HepG2 (cell line): ENCODE measurements around the gene MOXD1. TPM values are rescaled to one million over a fixed set of nuclear protein-coding genes. Genes with fewer than 3 reads are reported as not detected.

Source experiments
- ATAC-seq: fragments of 200-7000 bp; cut with Tn5 transposase; 3 replicates; pipeline ENCODE4 v1.9.1; 2020; ENCODE audit warnings: mild to moderate bottlenecking, moderate library complexity
- BruUV-seq: library from RNA; stranded (reverse); fragments of 400-500 nt; replicated peaks from 2 replicates; lab custom pipeline; 2021; lab: Mats Ljungman, UMichigan
- CTCF ChIA-PET: fragments of 300-600 bp; formaldehyde crosslinking; extraction: SDS; loops from one replicate; lab custom pipeline; 2021; ENCODE audit warnings: low total read pairs, inconsistent platforms, low intra/inter-chr PET ratio; lab: Yijun Ruan, JAX
- POLR2A ChIA-PET: fragments of 350-600 bp; sonication (Branson Sonifier 250); formaldehyde crosslinking; loops from one replicate; lab custom pipeline; 2020; ENCODE audit warnings: antibody characterized with exemption, inconsistent platforms; lab: Yijun Ruan, JAX
- DNase-seq: peaks from one replicate; pipeline ENCODE4 v3.0.0-alpha.2; 2015; ENCODE audit warnings: low spot score
- FAIRE-seq: peaks from 3 replicates; lab custom pipeline; 2011; peaks lifted over from hg19 to GRCh38; lab: Jason Lieb, UNC
- H2AFZ ChIP-seq: one replicate; pipeline ENCODE4 v1.6.1; 2011; ENCODE audit warnings: low read length, inconsistent platforms
- H3K27ac ChIP-seq: fragments of 300-600 bp; 3 replicates; pipeline ENCODE4 v1.8.0; 2011; ENCODE audit warnings: mixed run types, mild to moderate bottlenecking, mixed read lengths, low read length, inconsistent platforms; ENCODE audit not compliant: insufficient read depth; ENCODE audit errors: extremely low read length
- H3K27me3 ChIP-seq, 2 experiments: fragments of 200-600 bp in 1 of 2; 2 replicates in 1 of 2; 3 replicates in 1 of 2; pipeline versions ENCODE4 v1.6.0 to v1.8.0; 2011; ENCODE audit warnings: low read length in 2 of 2, mild to moderate bottlenecking in 2 of 2, moderate library complexity in 2 of 2, inconsistent platforms in 1 of 2; ENCODE audit not compliant: insufficient read depth in 2 of 2, control insufficient read depth in 1 of 2
- H3K36me3 ChIP-seq, 2 experiments: fragments of 200-600 bp in 1 of 2; replicated peaks in 1 of 2; 2 replicates in 1 of 2; 3 replicates in 1 of 2; pipeline versions ENCODE4 v1.5.1 to v1.8.0; 2011; ENCODE audit warnings: low read length in 2 of 2, inconsistent platforms in 1 of 2; ENCODE audit not compliant: insufficient read depth in 2 of 2, control insufficient read depth in 1 of 2
- H3K4me1 ChIP-seq: 2 replicates; pipeline ENCODE4 v1.5.1; 2012; ENCODE audit warnings: low read length, inconsistent platforms; ENCODE audit not compliant: insufficient read depth
- H3K4me2 ChIP-seq: 2 replicates; pipeline ENCODE4 v1.6.0; 2011; ENCODE audit warnings: low read depth, low read length, inconsistent platforms
- H3K4me3 ChIP-seq, 3 experiments: fragments of 200-600 bp in 1 of 3; sonication (generic), shearing (Covaris generic) in 1 of 3; replicated peaks in 1 of 3; 2 replicates each; pipeline ENCODE4 v1.5.1; 2011 to 2016; ENCODE audit warnings: low read length in 3 of 3, inconsistent platforms in 2 of 3, low read depth in 2 of 3, mild to moderate bottlenecking in 2 of 3, control low read depth in 1 of 3, mixed read lengths in 1 of 3; ENCODE audit not compliant: insufficient read depth in 1 of 3
- H3K79me2 ChIP-seq: one replicate; pipeline ENCODE4 v1.6.1; 2011; ENCODE audit warnings: low read length, inconsistent platforms; ENCODE audit not compliant: insufficient read depth
- H3K9ac ChIP-seq: 2 replicates; pipeline ENCODE4 v1.6.0; 2011; ENCODE audit warnings: mild to moderate bottlenecking, low read depth, low read length, inconsistent platforms; ENCODE audit not compliant: insufficient read depth
- H3K9me3 ChIP-seq: 2 replicates; pipeline ENCODE4 v1.5.1; 2012; ENCODE audit warnings: mild to moderate bottlenecking, low read length
- H4K20me1 ChIP-seq: 2 replicates; pipeline ENCODE4 v1.6.0; 2011; ENCODE audit warnings: inconsistent platforms, mild to moderate bottlenecking, low read length, moderate library complexity; ENCODE audit not compliant: insufficient read depth
- ATF4 ChIP-seq, 2 experiments: fragments of 450-650 bp in 1 of 2; sonication (generic) in 1 of 2; formaldehyde crosslinking; IDR thresholded peaks; 2 replicates each; pipeline versions ENCODE4 v1.5.0 to v1.8.0; 2020 to 2022; ENCODE audit warnings: mild to moderate bottlenecking in 1 of 2, missing genetic modification reagents in 1 of 2
- ATRX ChIP-seq: sonication (generic); formaldehyde crosslinking; IDR thresholded peaks from 2 replicates; pipeline ENCODE4 v1.4.0; 2020; ENCODE audit warnings: missing genetic modification reagents, borderline replicate concordance
- CEBPB ChIP-seq: IDR thresholded peaks from 2 replicates; pipeline ENCODE4 v1.6.1; 2011; ENCODE audit warnings: low read depth, low read length, improper control_type of control experiment, borderline replicate concordance
- GABPB1 ChIP-seq: IDR thresholded peaks from 2 replicates; pipeline ENCODE4 v1.6.1; 2016; ENCODE audit warnings: mild to moderate bottlenecking, missing genetic modification reagents, moderate library complexity, missing compliant biosample characterization
- NAIF1 ChIP-seq: sonication (generic); formaldehyde crosslinking; IDR thresholded peaks from 2 replicates; pipeline ENCODE4 v1.5.0; 2020; ENCODE audit warnings: mild to moderate bottlenecking, missing genetic modification reagents, borderline replicate concordance
- NR2F1 ChIP-seq, 2 experiments: fragments of 450-650 bp in 1 of 2; formaldehyde crosslinking in 1 of 2; IDR thresholded peaks; 2 replicates each; pipeline versions ENCODE4 v1.5.0 to v1.6.1; 2016 to 2020; ENCODE audit warnings: mild to moderate bottlenecking in 1 of 2, missing compliant biosample characterization in 1 of 2, missing genetic modification reagents in 1 of 2, moderate library complexity in 1 of 2
- PCBP1 ChIP-seq: fragments of 200-400 bp; formaldehyde crosslinking; IDR thresholded peaks from 2 replicates; pipeline ENCODE4 v1.6.1; 2017; ENCODE audit warnings: mild to moderate bottlenecking, low read depth, low read length, borderline replicate concordance
- PCBP2 ChIP-seq: fragments of 200-400 bp; formaldehyde crosslinking; optimal IDR thresholded peaks from 2 replicates; pipeline ENCODE3; 2018; ENCODE audit warnings: low read length, low read depth; ENCODE audit not compliant: poor library complexity, severe bottlenecking
- RBM22 ChIP-seq: fragments of 200-400 bp; formaldehyde crosslinking; optimal IDR thresholded peaks from 2 replicates; pipeline ENCODE3; 2017; ENCODE audit warnings: mild to moderate bottlenecking, low read length, moderate library complexity
- TBX3 ChIP-seq: fragments of 450-650 bp; IDR thresholded peaks from 2 replicates; pipeline ENCODE4 v1.6.1; 2017; ENCODE audit warnings: antibody characterized with exemption, mild to moderate bottlenecking, inconsistent platforms, borderline replicate concordance
- TCF7 ChIP-seq: sonication (generic); IDR thresholded peaks from 2 replicates; pipeline ENCODE4 v1.6.1; 2016; ENCODE audit warnings: antibody characterized with exemption, low read depth
- TOE1 ChIP-seq: sonication (generic); formaldehyde crosslinking; IDR thresholded peaks from 2 replicates; pipeline ENCODE4 v1.4.0; 2020; ENCODE audit warnings: mild to moderate bottlenecking, missing genetic modification reagents
- ZBTB1 ChIP-seq: sonication (generic); formaldehyde crosslinking; IDR thresholded peaks from 2 replicates; pipeline ENCODE4 v1.4.0; 2020; ENCODE audit warnings: missing genetic modification reagents, borderline replicate concordance
- ZBTB43 ChIP-seq: sonication (generic); formaldehyde crosslinking; conservative IDR thresholded peaks from 2 replicates; pipeline ENCODE4 v1.4.0; 2020; ENCODE audit warnings: missing genetic modification reagents
- ZNF33B ChIP-seq: sonication (generic); formaldehyde crosslinking; IDR thresholded peaks from 2 replicates; pipeline ENCODE4 v1.5.1; 2020; ENCODE audit warnings: mild to moderate bottlenecking, missing genetic modification reagents
- ZNF800 ChIP-seq: sonication (generic); formaldehyde crosslinking; IDR thresholded peaks from 2 replicates; pipeline ENCODE4 v1.4.0; 2020; ENCODE audit warnings: missing genetic modification reagents
- WGBS: methylation state at CpG from one replicate; pipeline ENCODE4 v1.1.6; 2017; ENCODE audit warnings: low lambda C conversion rate; 5-methylcytosine and 5-hydroxymethylcytosine counted together
- in situ Hi-C: cut with HindIII; loops from 2 replicates; pipeline ENCODE4 v1.10.0; 2017; ENCODE audit warnings: low pct_unique_long_range_greater_than_20kb; ENCODE audit not compliant: extremely low pct_ligation_motif_present
- intact Hi-C: fragments of 100-400 bp; cut with micrococcal nuclease; formaldehyde crosslinking; loops from one replicate; pipeline ENCODE4 v1.10.0; 2022; ENCODE audit not compliant: unreplicated experiment
- polyA plus RNA-seq, 8 experiments: library from polyadenylated mRNA; depleted of rRNA in 3 of 8; stranded (reverse) in 7 of 8; unstranded in 1 of 8; fragments of >200 nt; fragmentation: Illumina TruSeq in 4 of 8; extraction: Trizol in 4 of 8; gene quantifications; 2 replicates each; pipeline versions ENCODE4 v1.2.1 to v1.2.3, GENCODE V29; 2011 to 2016; ENCODE audit warnings: low read depth in 4 of 8, missing spikeins in 1 of 8, mixed read lengths in 1 of 8; ENCODE audit not compliant: insufficient read depth in 1 of 8
- total RNA-seq, 5 experiments: library from RNA; depleted of rRNA; stranded (reverse); fragments of >200 nt; fragmentation: Illumina TruSeq; extraction: Trizol; gene quantifications; 2 replicates each; pipeline ENCODE4 v1.2.3, GENCODE V29; 2016; ENCODE audit warnings: low read depth in 1 of 5
- TF ChIP-seq, protein P1 (sequence below): sonication (generic); formaldehyde crosslinking; IDR thresholded peaks from 2 replicates; pipeline ENCODE4 v1.5.0; 2020; ENCODE audit warnings: missing genetic modification reagents

The MOXD1 gene
- total and polyA plus RNA-seq, 2 of the 13 experiments (the other 11 are each of a cell fraction or from before 2014, with no cell fraction given): 0.03 TPM; not detected in 1

DNA sequence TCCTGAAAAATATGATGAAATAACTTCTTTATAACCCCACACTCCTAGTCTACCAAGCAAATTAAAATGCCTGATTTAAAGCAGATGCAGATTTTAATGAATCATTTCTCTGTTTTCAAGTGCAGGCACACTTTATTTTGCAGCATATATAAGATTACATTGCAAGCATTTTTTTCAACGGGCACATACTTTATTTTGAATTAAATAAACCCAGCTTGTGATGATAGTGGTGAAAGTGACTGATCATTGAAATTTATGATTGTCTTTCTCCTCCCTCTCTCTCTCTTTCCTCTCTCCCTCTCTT, 12.2 kb upstream of the MOXD1 start (continued):
- TF ChIP-seq, protein P1, sequence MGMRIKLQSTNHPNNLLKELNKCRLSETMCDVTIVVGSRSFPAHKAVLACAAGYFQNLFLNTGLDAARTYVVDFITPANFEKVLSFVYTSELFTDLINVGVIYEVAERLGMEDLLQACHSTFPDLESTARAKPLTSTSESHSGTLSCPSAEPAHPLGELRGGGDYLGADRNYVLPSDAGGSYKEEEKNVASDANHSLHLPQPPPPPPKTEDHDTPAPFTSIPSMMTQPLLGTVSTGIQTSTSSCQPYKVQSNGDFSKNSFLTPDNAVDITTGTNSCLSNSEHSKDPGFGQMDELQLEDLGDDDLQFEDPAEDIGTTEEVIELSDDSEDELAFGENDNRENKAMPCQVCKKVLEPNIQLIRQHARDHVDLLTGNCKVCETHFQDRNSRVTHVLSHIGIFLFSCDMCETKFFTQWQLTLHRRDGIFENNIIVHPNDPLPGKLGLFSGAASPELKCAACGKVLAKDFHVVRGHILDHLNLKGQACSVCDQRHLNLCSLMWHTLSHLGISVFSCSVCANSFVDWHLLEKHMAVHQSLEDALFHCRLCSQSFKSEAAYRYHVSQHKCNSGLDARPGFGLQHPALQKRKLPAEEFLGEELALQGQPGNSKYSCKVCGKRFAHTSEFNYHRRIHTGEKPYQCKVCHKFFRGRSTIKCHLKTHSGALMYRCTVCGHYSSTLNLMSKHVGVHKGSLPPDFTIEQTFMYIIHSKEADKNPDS (CRISPR knock-in tag): no peak
- TF ChIP-seq CEBPB (no peak), PCBP2 (no peak), TBX3 (no peak), PCBP1 (no peak), ATF4 (CRISPR knock-in tag; IDR thresholded peaks at IDR 0.05) (no peak), NR2F1 (CRISPR knock-in tag; IDR thresholded peaks at IDR 0.05) (no peak), NAIF1 (no peak), TOE1 (CRISPR knock-in tag) (no peak)

DNA sequence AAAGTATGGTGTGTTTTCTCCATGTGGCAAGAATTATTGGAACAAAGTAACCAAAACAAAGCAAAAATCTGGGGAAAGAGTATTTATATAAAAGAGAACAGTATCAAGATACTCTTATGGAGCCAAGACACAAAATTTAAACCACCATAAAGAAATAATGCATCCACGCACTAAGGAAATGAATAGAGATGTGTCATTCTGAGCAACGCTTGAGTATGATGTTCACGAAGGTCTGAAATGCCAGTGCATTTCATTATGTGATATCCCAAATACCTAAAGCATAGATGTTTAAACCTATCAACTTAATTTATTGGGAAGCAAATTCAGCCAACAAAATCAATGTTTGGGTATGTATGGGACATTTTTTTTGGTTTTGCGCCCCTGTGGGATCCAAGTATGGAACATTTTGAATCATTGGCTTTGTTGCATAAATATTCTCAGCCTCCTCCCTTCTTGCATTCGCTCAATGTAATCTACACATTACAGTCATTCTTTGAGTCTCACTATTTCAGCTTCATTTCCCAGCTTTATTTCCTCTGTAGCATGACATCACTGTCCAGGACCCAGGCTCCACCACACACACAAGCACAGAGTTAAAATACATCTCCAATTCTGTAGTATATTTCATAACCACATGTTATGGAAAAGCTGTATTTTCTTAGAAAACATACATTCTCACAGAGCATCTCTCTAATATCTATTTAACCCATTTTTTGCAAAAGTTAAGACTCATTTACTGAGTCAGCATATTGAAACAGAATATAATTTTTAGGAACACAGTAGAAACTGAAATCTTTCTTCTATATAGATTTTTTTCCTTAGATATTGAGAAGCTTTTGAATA, 11.6 kb upstream of the MOXD1 start:
- BruUV-seq: no TSS peak
- intact Hi-C loops (no loop called here), in situ Hi-C loops (no loop called here)
- Histone ChIP-seq H3K36me3 (no peaks in the 10 kb centered on the region), H3K79me2 (no peaks in the 10 kb centered on the region), H3K9ac (no peak overlapping the region), H2AFZ (no peak overlapping the region), H3K4me2 (no peak overlapping the region), H3K27me3 (0 out of 5 replicates have a peak, but pooled peaks cover 0 to 2% of the 10 kb centered on the region in 2 experiments), H3K9me3 (no peaks in the 10 kb centered on the region), H3K27ac (no peak overlapping the region), H3K4me3 (no peak overlapping the region), H4K20me1 (no peaks in the 10 kb centered on the region), H3K4me1 (no peaks in the 10 kb centered on the region)
- ChIA-PET CTCF (no interaction called here), POLR2A (no interaction called here)
- 10% methylated on average over 5 of the region's 5 CpGs for WGBS
- FAIRE-seq (no peak), ATAC-seq (no peak), DNase-seq (no peak)
- TF ChIP-seq ZNF33B (CRISPR knock-in tag) (no peak), ATRX (CRISPR knock-in tag) (no peak), ZNF800 (CRISPR knock-in tag) (no peak), ZBTB43 (CRISPR knock-in tag) (no peak), TCF7 (no peak), ZBTB1 (CRISPR knock-in tag) (no peak), GABPB1 (CRISPR knock-in tag) (no peak), RBM22 (no peak)
